Transverse colon (tissue), 4 donors: ENCODE results near the gene SCLY.

Source experiments
- POLR2A ChIP-seq: fragments of 450-650 bp; IDR thresholded peaks from one replicate; pipeline ENCODE4 v1.6.1; 2016; ENCODE audit warnings: antibody characterized with exemption, mild to moderate bottlenecking, moderate library complexity
- POLR2AphosphoS5 ChIP-seq, 3 donors: sonication (generic); formaldehyde crosslinking; IDR thresholded peaks; one replicate each; pipeline ENCODE4 v1.6.1; 2016; ENCODE audit warnings: antibody characterized with exemption in 3 of 3
- TF ChIP-seq, protein P1 (sequence below), 5 experiments: fragments of 200-600 bp in 3 of 5; fragments of 450-650 bp in 2 of 5; sonication (generic) in 3 of 5; IDR thresholded peaks; 1 replicate in 2 of 5; 2 replicates in 3 of 5; pipeline ENCODE4 v1.5.1; 2016 to 2017; ENCODE audit warnings: antibody characterized with exemption in 5 of 5, inconsistent platforms in 3 of 5, mild to moderate bottlenecking in 2 of 5, moderate library complexity in 1 of 5

GRCh38 chr2:238132463-238133450, 72.0 kb downstream of the SCLY start:
- TF ChIP-seq, protein P1, sequence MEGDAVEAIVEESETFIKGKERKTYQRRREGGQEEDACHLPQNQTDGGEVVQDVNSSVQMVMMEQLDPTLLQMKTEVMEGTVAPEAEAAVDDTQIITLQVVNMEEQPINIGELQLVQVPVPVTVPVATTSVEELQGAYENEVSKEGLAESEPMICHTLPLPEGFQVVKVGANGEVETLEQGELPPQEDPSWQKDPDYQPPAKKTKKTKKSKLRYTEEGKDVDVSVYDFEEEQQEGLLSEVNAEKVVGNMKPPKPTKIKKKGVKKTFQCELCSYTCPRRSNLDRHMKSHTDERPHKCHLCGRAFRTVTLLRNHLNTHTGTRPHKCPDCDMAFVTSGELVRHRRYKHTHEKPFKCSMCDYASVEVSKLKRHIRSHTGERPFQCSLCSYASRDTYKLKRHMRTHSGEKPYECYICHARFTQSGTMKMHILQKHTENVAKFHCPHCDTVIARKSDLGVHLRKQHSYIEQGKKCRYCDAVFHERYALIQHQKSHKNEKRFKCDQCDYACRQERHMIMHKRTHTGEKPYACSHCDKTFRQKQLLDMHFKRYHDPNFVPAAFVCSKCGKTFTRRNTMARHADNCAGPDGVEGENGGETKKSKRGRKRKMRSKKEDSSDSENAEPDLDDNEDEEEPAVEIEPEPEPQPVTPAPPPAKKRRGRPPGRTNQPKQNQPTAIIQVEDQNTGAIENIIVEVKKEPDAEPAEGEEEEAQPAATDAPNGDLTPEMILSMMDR (IDR thresholded peaks at IDR 0.05) = no peak
- TF ChIP-seq POLR2AphosphoS5 (IDR thresholded peaks at IDR 0.05) = no peak
- TF ChIP-seq POLR2A = no peak
